ENCODE results near the gene FNTB.

DNA sequence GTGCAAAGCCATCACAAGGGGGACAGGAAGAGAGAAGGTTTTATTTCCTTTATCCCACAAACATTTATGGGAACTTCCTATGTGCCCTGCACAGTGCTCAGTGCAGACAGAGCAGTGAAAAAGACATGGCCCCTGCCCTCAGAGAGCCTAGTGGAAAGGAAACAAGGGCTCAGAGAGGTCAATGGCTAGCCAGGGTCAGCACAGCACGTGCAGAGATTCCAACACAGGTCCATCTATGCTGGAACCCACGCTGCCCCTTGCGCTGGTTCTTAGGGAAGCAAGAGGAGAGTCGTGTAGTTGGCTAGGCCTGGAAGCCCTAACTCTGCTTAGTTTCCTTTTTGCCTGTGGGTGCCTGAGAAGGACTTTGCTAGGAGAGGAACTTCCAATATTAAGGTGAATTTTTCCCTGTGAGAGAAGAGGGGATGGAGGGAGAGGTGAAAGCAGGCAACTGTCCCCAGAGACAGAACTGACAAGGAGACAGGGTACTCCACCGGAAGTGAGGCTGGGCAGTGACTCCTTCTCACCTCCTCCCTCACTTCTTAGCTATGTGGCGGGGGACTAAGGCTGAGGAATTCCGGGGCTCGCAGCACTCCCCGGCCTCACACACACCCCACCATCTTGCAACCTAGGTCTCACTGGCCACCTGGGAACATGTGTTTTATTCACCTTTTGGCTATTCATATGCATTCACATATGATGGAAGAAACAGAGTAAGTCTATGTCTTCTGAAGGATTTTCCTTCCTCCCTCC lies 32.0 kb upstream of the FNTB start:
- TF ChIP-seq, protein P1, sequence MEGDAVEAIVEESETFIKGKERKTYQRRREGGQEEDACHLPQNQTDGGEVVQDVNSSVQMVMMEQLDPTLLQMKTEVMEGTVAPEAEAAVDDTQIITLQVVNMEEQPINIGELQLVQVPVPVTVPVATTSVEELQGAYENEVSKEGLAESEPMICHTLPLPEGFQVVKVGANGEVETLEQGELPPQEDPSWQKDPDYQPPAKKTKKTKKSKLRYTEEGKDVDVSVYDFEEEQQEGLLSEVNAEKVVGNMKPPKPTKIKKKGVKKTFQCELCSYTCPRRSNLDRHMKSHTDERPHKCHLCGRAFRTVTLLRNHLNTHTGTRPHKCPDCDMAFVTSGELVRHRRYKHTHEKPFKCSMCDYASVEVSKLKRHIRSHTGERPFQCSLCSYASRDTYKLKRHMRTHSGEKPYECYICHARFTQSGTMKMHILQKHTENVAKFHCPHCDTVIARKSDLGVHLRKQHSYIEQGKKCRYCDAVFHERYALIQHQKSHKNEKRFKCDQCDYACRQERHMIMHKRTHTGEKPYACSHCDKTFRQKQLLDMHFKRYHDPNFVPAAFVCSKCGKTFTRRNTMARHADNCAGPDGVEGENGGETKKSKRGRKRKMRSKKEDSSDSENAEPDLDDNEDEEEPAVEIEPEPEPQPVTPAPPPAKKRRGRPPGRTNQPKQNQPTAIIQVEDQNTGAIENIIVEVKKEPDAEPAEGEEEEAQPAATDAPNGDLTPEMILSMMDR (conservative IDR thresholded peaks at IDR 0.05; ENCODE audit: low read depth in 2 of 2), result no peak
- no peak for TF ChIP-seq POLR2AphosphoS5 (IDR thresholded peaks at IDR 0.05; ENCODE audit: low read depth)
- TF ChIP-seq, protein P2, sequence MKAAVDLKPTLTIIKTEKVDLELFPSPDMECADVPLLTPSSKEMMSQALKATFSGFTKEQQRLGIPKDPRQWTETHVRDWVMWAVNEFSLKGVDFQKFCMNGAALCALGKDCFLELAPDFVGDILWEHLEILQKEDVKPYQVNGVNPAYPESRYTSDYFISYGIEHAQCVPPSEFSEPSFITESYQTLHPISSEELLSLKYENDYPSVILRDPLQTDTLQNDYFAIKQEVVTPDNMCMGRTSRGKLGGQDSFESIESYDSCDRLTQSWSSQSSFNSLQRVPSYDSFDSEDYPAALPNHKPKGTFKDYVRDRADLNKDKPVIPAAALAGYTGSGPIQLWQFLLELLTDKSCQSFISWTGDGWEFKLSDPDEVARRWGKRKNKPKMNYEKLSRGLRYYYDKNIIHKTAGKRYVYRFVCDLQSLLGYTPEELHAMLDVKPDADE (IDR thresholded peaks at IDR 0.05), result no peak
- TF ChIP-seq, protein P3, sequence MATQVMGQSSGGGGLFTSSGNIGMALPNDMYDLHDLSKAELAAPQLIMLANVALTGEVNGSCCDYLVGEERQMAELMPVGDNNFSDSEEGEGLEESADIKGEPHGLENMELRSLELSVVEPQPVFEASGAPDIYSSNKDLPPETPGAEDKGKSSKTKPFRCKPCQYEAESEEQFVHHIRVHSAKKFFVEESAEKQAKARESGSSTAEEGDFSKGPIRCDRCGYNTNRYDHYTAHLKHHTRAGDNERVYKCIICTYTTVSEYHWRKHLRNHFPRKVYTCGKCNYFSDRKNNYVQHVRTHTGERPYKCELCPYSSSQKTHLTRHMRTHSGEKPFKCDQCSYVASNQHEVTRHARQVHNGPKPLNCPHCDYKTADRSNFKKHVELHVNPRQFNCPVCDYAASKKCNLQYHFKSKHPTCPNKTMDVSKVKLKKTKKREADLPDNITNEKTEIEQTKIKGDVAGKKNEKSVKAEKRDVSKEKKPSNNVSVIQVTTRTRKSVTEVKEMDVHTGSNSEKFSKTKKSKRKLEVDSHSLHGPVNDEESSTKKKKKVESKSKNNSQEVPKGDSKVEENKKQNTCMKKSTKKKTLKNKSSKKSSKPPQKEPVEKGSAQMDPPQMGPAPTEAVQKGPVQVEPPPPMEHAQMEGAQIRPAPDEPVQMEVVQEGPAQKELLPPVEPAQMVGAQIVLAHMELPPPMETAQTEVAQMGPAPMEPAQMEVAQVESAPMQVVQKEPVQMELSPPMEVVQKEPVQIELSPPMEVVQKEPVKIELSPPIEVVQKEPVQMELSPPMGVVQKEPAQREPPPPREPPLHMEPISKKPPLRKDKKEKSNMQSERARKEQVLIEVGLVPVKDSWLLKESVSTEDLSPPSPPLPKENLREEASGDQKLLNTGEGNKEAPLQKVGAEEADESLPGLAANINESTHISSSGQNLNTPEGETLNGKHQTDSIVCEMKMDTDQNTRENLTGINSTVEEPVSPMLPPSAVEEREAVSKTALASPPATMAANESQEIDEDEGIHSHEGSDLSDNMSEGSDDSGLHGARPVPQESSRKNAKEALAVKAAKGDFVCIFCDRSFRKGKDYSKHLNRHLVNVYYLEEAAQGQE (IDR thresholded peaks at IDR 0.05; ENCODE audit: unreplicated experiment), result no peak
- TF ChIP-seq EZH2 (IDR thresholded peaks at IDR 0.05; ENCODE audit: low read depth, unreplicated experiment), result no peak
- no peak for TF ChIP-seq NANOG (IDR thresholded peaks at IDR 0.05; ENCODE audit: borderline replicate concordance)
- TF ChIP-seq, protein P4, sequence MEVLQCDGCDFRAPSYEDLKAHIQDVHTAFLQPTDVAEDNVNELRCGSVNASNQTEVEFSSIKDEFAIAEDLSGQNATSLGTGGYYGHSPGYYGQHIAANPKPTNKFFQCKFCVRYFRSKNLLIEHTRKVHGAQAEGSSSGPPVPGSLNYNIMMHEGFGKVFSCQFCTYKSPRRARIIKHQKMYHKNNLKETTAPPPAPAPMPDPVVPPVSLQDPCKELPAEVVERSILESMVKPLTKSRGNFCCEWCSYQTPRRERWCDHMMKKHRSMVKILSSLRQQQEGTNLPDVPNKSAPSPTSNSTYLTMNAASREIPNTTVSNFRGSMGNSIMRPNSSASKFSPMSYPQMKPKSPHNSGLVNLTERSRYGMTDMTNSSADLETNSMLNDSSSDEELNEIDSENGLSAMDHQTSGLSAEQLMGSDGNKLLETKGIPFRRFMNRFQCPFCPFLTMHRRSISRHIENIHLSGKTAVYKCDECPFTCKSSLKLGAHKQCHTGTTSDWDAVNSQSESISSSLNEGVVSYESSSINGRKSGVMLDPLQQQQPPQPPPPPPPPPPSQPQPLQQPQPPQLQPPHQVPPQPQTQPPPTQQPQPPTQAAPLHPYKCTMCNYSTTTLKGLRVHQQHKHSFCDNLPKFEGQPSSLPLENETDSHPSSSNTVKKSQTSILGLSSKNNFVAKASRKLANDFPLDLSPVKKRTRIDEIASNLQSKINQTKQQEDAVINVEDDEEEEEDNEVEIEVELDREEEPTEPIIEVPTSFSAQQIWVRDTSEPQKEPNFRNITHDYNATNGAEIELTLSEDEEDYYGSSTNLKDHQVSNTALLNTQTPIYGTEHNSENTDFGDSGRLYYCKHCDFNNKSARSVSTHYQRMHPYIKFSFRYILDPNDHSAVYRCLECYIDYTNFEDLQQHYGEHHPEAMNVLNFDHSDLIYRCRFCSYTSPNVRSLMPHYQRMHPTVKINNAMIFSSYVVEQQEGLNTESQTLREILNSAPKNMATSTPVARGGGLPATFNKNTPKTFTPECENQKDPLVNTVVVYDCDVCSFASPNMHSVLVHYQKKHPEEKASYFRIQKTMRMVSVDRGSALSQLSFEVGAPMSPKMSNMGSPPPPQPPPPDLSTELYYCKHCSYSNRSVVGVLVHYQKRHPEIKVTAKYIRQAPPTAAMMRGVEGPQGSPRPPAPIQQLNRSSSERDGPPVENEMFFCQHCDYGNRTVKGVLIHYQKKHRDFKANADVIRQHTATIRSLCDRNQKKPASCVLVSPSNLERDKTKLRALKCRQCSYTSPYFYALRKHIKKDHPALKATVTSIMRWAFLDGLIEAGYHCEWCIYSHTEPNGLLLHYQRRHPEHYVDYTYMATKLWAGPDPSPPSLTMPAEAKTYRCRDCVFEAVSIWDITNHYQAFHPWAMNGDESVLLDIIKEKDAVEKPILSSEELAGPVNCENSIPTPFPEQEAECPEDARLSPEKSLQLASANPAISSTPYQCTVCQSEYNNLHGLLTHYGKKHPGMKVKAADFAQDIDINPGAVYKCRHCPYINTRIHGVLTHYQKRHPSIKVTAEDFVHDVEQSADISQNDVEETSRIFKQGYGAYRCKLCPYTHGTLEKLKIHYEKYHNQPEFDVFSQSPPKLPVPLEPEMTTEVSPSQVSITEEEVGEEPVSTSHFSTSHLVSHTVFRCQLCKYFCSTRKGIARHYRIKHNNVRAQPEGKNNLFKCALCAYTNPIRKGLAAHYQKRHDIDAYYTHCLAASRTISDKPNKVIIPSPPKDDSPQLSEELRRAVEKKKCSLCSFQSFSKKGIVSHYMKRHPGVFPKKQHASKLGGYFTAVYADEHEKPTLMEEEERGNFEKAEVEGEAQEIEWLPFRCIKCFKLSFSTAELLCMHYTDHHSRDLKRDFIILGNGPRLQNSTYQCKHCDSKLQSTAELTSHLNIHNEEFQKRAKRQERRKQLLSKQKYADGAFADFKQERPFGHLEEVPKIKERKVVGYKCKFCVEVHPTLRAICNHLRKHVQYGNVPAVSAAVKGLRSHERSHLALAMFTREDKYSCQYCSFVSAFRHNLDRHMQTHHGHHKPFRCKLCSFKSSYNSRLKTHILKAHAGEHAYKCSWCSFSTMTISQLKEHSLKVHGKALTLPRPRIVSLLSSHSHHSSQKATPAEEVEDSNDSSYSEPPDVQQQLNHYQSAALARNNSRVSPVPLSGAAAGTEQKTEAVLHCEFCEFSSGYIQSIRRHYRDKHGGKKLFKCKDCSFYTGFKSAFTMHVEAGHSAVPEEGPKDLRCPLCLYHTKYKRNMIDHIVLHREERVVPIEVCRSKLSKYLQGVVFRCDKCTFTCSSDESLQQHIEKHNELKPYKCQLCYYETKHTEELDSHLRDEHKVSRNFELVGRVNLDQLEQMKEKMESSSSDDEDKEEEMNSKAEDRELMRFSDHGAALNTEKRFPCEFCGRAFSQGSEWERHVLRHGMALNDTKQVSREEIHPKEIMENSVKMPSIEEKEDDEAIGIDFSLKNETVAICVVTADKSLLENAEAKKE (CRISPR knock-in tag; IDR thresholded peaks at IDR 0.05), result no peak

All from GM23338 (cell line).